ENCODE results near the gene UBE2E2.

The UBE2E2 gene

DNA sequence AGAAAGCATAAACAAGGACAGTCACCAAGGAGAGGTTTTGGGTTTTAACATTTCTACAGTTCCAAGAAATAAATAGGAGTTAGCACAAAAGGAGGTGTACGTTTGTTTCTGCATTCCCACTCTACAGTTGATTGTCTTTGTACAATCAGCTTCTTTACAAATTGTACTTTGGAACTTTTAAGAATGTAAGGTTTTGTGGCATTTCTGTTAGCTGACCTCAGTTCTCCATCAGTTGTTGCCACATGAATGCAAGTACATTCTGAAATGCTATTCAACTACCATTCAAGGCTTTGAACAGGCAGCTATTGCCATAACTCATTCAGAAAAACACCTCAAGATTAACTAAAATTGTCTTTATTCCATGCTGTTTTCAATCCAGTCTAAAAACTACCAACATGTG is 349.4 kb downstream of the UBE2E2 start:
- no peak overlapping the region for H2AFZ ChIP-seq (ENCODE audit: low read length)

DNA sequence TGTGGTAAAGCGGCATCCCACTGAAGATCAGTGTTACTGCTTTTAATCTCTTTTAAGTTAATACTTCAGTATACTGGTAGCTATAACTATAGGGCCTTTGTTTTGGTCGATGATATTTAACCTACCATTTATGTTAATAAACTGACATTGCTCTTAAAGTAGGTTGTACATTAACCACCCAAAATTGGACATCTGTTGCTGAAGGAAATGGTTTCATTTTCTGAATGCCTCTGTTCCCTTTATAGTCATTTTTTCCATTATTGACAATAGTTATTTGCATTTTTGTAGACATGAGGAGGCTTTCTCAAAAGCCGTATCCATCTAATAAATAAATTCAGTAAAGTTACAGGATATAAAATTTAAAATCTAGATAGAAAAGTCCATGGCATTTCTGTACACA is 350.2 kb downstream of the UBE2E2 start:
- Histone ChIP-seq H3K23ac (ENCODE audit: low read depth, low read length, poor library complexity) (no peak overlapping the region), H3K9me3 (replicated peaks in 1 of 2; ENCODE audit: control insufficient read depth in 2 of 2, insufficient read depth in 1 of 2, low read depth in 1 of 2, low read length in 2 of 2) (no peaks in the 10 kb centered on the region), H3K27me3 (ENCODE audit: control insufficient read depth in 3 of 3, insufficient read depth in 3 of 3, low read depth in 1 of 3, low read length in 3 of 3) (no peaks in the 10 kb centered on the region), H4K8ac (ENCODE audit: low read depth, low read length) (no peak overlapping the region), H3K79me1 (ENCODE audit: low read depth, low read length) (no peaks in the 10 kb centered on the region), H2BK120ac (ENCODE audit: low read depth, low read length) (no peak overlapping the region), H3K36me3 (replicated peaks in 1 of 2; ENCODE audit: control insufficient read depth in 2 of 2, insufficient read depth in 2 of 2, low read length in 2 of 2) (no peaks in the 10 kb centered on the region), H2BK12ac (ENCODE audit: low read length) (no peak overlapping the region), H4K91ac (ENCODE audit: low read depth, low read length, poor library complexity) (no peak overlapping the region), H3K14ac (ENCODE audit: low read length) (no peak overlapping the region), H2AK5ac (ENCODE audit: low read depth, low read length) (no peak overlapping the region), H3K27ac (replicated peaks; ENCODE audit: low read length) (no peak overlapping the region), H3K9ac (ENCODE audit: low read depth, low read length, poor library complexity) (no peak overlapping the region), H3K4ac (ENCODE audit: low read length) (no peak overlapping the region), H3K18ac (ENCODE audit: low read length) (no peak overlapping the region), H2BK5ac (ENCODE audit: low read length) (no peak overlapping the region), H3K4me2 (ENCODE audit: insufficient read depth, low read length, poor library complexity, severe bottlenecking) (no peak overlapping the region), H2AFZ (ENCODE audit: low read length) (no peak overlapping the region), H2BK15ac (ENCODE audit: low read length) (no peak overlapping the region), H3K4me1 (ENCODE audit: control insufficient read depth in 2 of 2, insufficient read depth in 1 of 2, low read depth in 1 of 2, low read length in 2 of 2) (peaks cover 3 to 5% of the 10 kb centered on the region in 2 donors), H3K4me3 (ENCODE audit: low read length in 2 of 2) (no peak overlapping the region)
- no CpG with 5 or more reads among the region's 3 CpGs for WGBS, 2 donors (ENCODE audit: extremely low coverage in 2 of 2, insufficient read length in 2 of 2, insufficient replicate concordance in 1 of 2)
- no peak for DNase-seq (ENCODE audit: low spot score)

More for the DNA sequence above, 349.4 kb downstream of the UBE2E2 start:
- H3K79me1 ChIP-seq (ENCODE audit: low read depth, low read length): no peaks in the 10 kb centered on the region
- H3K4ac ChIP-seq (ENCODE audit: low read length): no peak overlapping the region
- H3K36me3 ChIP-seq (replicated peaks in 1 of 2; ENCODE audit: control insufficient read depth in 2 of 2, insufficient read depth in 2 of 2, low read length in 2 of 2): no peaks in the 10 kb centered on the region
- no peak overlapping the region for H2BK5ac ChIP-seq (ENCODE audit: low read length)
- H3K27me3 ChIP-seq (ENCODE audit: control insufficient read depth in 3 of 3, insufficient read depth in 3 of 3, low read depth in 1 of 3, low read length in 3 of 3): no peaks in the 10 kb centered on the region
- no peak overlapping the region for H3K27ac ChIP-seq (replicated peaks; ENCODE audit: low read length)
- DNase-seq (ENCODE audit: low spot score): no peak
- no peak overlapping the region for H4K8ac ChIP-seq (ENCODE audit: low read depth, low read length)
- no peak overlapping the region for H2AK5ac ChIP-seq (ENCODE audit: low read depth, low read length)
- no peak overlapping the region for H3K14ac ChIP-seq (ENCODE audit: low read length)
- H2BK15ac ChIP-seq (ENCODE audit: low read length): no peak overlapping the region
- no peak overlapping the region for H2BK12ac ChIP-seq (ENCODE audit: low read length)
- H3K9ac ChIP-seq (ENCODE audit: low read depth, low read length, poor library complexity): no peak overlapping the region
- H4K91ac ChIP-seq (ENCODE audit: low read depth, low read length, poor library complexity): no peak overlapping the region
- no peak overlapping the region for H3K23ac ChIP-seq (ENCODE audit: low read depth, low read length, poor library complexity)
- H3K4me1 ChIP-seq (ENCODE audit: control insufficient read depth in 2 of 2, insufficient read depth in 1 of 2, low read depth in 1 of 2, low read length in 2 of 2): peaks cover 3 to 5% of the 10 kb centered on the region in 2 donors
- no peaks in the 10 kb centered on the region for H3K9me3 ChIP-seq (replicated peaks in 1 of 2; ENCODE audit: control insufficient read depth in 2 of 2, insufficient read depth in 1 of 2, low read depth in 1 of 2, low read length in 2 of 2)
- H3K4me2 ChIP-seq (ENCODE audit: insufficient read depth, low read length, poor library complexity, severe bottlenecking): no peak overlapping the region
- H2BK120ac ChIP-seq (ENCODE audit: low read depth, low read length): no peak overlapping the region
- no peak overlapping the region for H3K18ac ChIP-seq (ENCODE audit: low read length)
- H3K4me3 ChIP-seq (ENCODE audit: low read length in 2 of 2): no peak overlapping the region
- no CpG with 5 or more reads among the region's 1 CpG for WGBS, 2 donors (ENCODE audit: extremely low coverage in 2 of 2, insufficient read length in 2 of 2, insufficient replicate concordance in 1 of 2)

DNA sequence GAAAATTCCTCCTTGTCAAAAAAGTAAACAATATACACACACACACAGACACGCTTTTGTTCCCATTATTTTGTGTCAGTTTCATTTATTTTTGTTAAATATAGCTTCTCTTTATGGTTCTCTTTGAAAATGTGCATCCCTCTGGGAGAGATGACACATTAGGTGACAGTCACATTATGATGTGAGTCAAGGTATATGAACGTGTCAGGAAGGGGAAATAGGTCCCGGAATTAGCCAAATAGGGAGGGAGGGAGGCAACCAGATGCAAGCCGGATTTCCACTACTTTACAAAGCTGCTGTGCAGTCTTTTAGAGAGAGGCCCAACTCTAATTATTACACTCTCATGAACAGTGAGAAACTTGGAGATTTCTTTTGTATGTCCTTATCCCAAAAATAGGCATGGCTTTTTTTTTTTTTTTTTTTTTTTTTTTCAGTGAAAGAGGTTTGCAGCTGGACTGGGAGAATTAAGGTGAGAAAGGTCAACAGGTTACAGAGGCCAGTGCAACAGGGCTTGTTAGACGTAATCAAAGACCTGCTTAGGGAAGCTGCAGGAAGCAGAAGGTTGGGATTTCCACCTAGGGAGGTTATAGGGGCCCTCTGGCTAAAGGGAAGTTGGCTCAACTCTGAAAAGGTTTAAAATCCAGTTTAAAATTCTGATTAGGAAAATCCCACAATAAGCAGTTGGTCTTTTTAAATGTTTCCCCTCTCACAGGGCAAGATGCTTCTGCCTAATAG is 362.1 kb downstream of the UBE2E2 start:
- no peaks in the 10 kb centered on the region for H3K36me3 ChIP-seq (replicated peaks in 1 of 2; ENCODE audit: control insufficient read depth in 2 of 2, insufficient read depth in 2 of 2, low read length in 2 of 2)
- no peak overlapping the region for H4K91ac ChIP-seq (ENCODE audit: low read depth, low read length, poor library complexity)
- H3K4me2 ChIP-seq (ENCODE audit: insufficient read depth, low read length, poor library complexity, severe bottlenecking): no peak overlapping the region
- H3K79me1 ChIP-seq (ENCODE audit: low read depth, low read length): no peaks in the 10 kb centered on the region
- H4K8ac ChIP-seq (ENCODE audit: low read depth, low read length): no peak overlapping the region
- no peak overlapping the region for H3K9ac ChIP-seq (ENCODE audit: low read depth, low read length, poor library complexity)
- H3K4me3 ChIP-seq (ENCODE audit: low read length in 2 of 2): no peak overlapping the region
- H2BK5ac ChIP-seq (ENCODE audit: low read length): no peak overlapping the region
- no peak overlapping the region for H3K18ac ChIP-seq (ENCODE audit: low read length)
- H2BK15ac ChIP-seq (ENCODE audit: low read length): no peak overlapping the region
- peaks cover 10% of the 10 kb centered on the region in 2 donors for H3K4me1 ChIP-seq (ENCODE audit: control insufficient read depth in 2 of 2, insufficient read depth in 1 of 2, low read depth in 1 of 2, low read length in 2 of 2)
- DNase-seq (ENCODE audit: low spot score): peak; percentile 56
- no peak overlapping the region for H3K23ac ChIP-seq (ENCODE audit: low read depth, low read length, poor library complexity)
- H3K9me3 ChIP-seq (replicated peaks in 1 of 2; ENCODE audit: control insufficient read depth in 2 of 2, insufficient read depth in 1 of 2, low read depth in 1 of 2, low read length in 2 of 2): no peaks in the 10 kb centered on the region
- H3K14ac ChIP-seq (ENCODE audit: low read length): no peak overlapping the region
- WGBS, 2 donors (ENCODE audit: extremely low coverage in 2 of 2, insufficient read length in 2 of 2, insufficient replicate concordance in 1 of 2): no CpG with 5 or more reads among the region's 5 CpGs
- no peak overlapping the region for H2AFZ ChIP-seq (ENCODE audit: low read length)
- H2AK5ac ChIP-seq (ENCODE audit: low read depth, low read length): no peak overlapping the region
- no peak overlapping the region for H3K4ac ChIP-seq (ENCODE audit: low read length)
- no peak overlapping the region for H2BK12ac ChIP-seq (ENCODE audit: low read length)
- peak overlapping the region; percentile 88 for H3K27ac ChIP-seq (replicated peaks; ENCODE audit: low read length)
- no peaks in the 10 kb centered on the region for H3K27me3 ChIP-seq (ENCODE audit: control insufficient read depth in 3 of 3, insufficient read depth in 3 of 3, low read depth in 1 of 3, low read length in 3 of 3)
- H2BK120ac ChIP-seq (ENCODE audit: low read depth, low read length): no peak overlapping the region

DNA sequence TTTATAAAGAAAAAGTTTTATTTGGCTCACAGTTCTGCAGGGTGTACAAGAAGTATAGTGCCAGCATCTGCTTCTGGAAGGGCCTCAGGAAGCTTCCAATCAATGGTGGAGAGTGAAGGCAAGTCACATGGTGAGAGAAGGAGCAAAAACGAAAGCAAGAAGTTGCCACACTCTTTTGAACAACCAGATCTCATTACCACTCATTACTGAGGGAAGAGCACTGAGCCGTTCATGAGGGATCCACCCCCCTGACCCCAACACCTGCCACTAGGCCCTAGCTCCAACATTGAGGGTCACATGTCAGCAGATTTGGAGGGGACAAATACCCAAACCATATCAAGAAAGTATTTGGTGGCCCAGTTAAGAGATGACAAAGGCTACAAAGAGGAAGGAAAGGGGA is 363.4 kb downstream of the UBE2E2 start:
- Histone ChIP-seq H3K4ac (ENCODE audit: low read length) (no peak overlapping the region), H3K27me3 (ENCODE audit: control insufficient read depth in 3 of 3, insufficient read depth in 3 of 3, low read depth in 1 of 3, low read length in 3 of 3) (no peaks in the 10 kb centered on the region), H2BK15ac (ENCODE audit: low read length) (no peak overlapping the region), H3K79me1 (ENCODE audit: low read depth, low read length) (no peaks in the 10 kb centered on the region), H3K9ac (ENCODE audit: low read depth, low read length, poor library complexity) (no peak overlapping the region), H3K27ac (replicated peaks; ENCODE audit: low read length) (peak overlapping the region; percentile 85), H3K18ac (ENCODE audit: low read length) (no peak overlapping the region), H3K4me1 (ENCODE audit: control insufficient read depth in 2 of 2, insufficient read depth in 1 of 2, low read depth in 1 of 2, low read length in 2 of 2) (peaks cover 10% of the 10 kb centered on the region in 2 donors), H4K91ac (ENCODE audit: low read depth, low read length, poor library complexity) (no peak overlapping the region), H3K9me3 (replicated peaks in 1 of 2; ENCODE audit: control insufficient read depth in 2 of 2, insufficient read depth in 1 of 2, low read depth in 1 of 2, low read length in 2 of 2) (peaks cover 0 to 1% of the 10 kb centered on the region in 2 donors), H2BK12ac (ENCODE audit: low read length) (no peak overlapping the region), H3K4me2 (ENCODE audit: insufficient read depth, low read length, poor library complexity, severe bottlenecking) (no peak overlapping the region), H2AFZ (ENCODE audit: low read length) (no peak overlapping the region), H3K4me3 (ENCODE audit: low read length in 2 of 2) (no peak overlapping the region), H3K23ac (ENCODE audit: low read depth, low read length, poor library complexity) (no peak overlapping the region), H3K14ac (ENCODE audit: low read length) (no peak overlapping the region), H2AK5ac (ENCODE audit: low read depth, low read length) (no peak overlapping the region), H2BK120ac (ENCODE audit: low read depth, low read length) (no peak overlapping the region), H3K36me3 (replicated peaks in 1 of 2; ENCODE audit: control insufficient read depth in 2 of 2, insufficient read depth in 2 of 2, low read length in 2 of 2) (no peaks in the 10 kb centered on the region), H2BK5ac (ENCODE audit: low read length) (no peak overlapping the region), H4K8ac (ENCODE audit: low read depth, low read length) (no peak overlapping the region)
- no CpG with 5 or more reads among the region's 2 CpGs for WGBS, 2 donors (ENCODE audit: extremely low coverage in 2 of 2, insufficient read length in 2 of 2, insufficient replicate concordance in 1 of 2)
- DNase-seq (ENCODE audit: low spot score): no peak
